ENCODE results near the gene THADA. TPM values are rescaled to one million over a fixed set of nuclear protein-coding genes. Genes with fewer than 3 reads are reported as not detected.
"Not testable (repeated sequence)": the region's sequence is repeated elsewhere in the genome, so short reads cannot be mapped to it uniquely, and the experiment has no call there.

The THADA gene
- total RNA-seq, 3 donors from 2014 or later (not counting 1 experiment from before 2014, with no cell fraction given): 34.1 to 35.7 (median 35.3) TPM

GRCh38 chr2:43605079-43605655 lies 9.3 kb upstream of the THADA start:
- Histone ChIP-seq H3K27ac (ENCODE audit: low read length) (no peak overlapping the region), H3K9me3 (ENCODE audit: control insufficient read depth, insufficient read depth, low read length) (no peaks in the 10 kb centered on the region), H3K4me3 (ENCODE audit: low read length) (no peak overlapping the region), H3K36me3 (ENCODE audit: control insufficient read depth, insufficient read depth, low read length) (no peaks in the 10 kb centered on the region), H3K4me1 (ENCODE audit: control insufficient read depth, insufficient read depth, low read length) (no peaks in the 10 kb centered on the region), H3K27me3 (ENCODE audit: control insufficient read depth, insufficient read depth, low read length) (no peaks in the 10 kb centered on the region)
- TF ChIP-seq CTCF (IDR thresholded peaks at IDR 0.05): peak; percentile 13
- Mint-ChIP-seq H3K27ac (no peak overlapping the region), H3K27me3 (ENCODE audit: low read depth in 2 of 2) (peaks cover 9 to 14% of the 10 kb centered on the region in 2 donors), H3K4me1 (no peaks in the 10 kb centered on the region), H3K36me3 (no peaks in the 10 kb centered on the region), H3K4me3 (no peak overlapping the region), H3K9me3 (no peaks in the 10 kb centered on the region)
- DNase-seq: peak in 1 of 2 donors; percentile 52
- intact Hi-C loops (cut with micrococcal nuclease): loop anchor here (5.0 kb wide), 1 partner anchor 778 kb away; no protein-coding TSS in a partner anchor
- peak in 1 of 3 donors; percentile 49 for ATAC-seq
- WGBS (ENCODE audit: insufficient coverage): no CpG with 5 or more reads among the region's 2 CpGs

GRCh38 chr2:43604674-43605073 lies 8.8 kb upstream of the THADA start:
- 40% methylated on average over 1 of the region's 4 CpGs for WGBS (ENCODE audit: insufficient coverage)
- intact Hi-C loops (cut with micrococcal nuclease): loop anchor here (5.0 kb wide), 1 partner anchor 777 kb away; no protein-coding TSS in a partner anchor
- Histone ChIP-seq H3K4me3 (ENCODE audit: low read length) (no peak overlapping the region), H3K27me3 (ENCODE audit: control insufficient read depth, insufficient read depth, low read length) (no peaks in the 10 kb centered on the region), H3K4me1 (ENCODE audit: control insufficient read depth, insufficient read depth, low read length) (no peaks in the 10 kb centered on the region), H3K27ac (ENCODE audit: low read length) (no peak overlapping the region), H3K36me3 (ENCODE audit: control insufficient read depth, insufficient read depth, low read length) (no peaks in the 10 kb centered on the region), H3K9me3 (ENCODE audit: control insufficient read depth, insufficient read depth, low read length) (no peaks in the 10 kb centered on the region)
- Mint-ChIP-seq H3K9me3 (no peaks in the 10 kb centered on the region), H3K4me1 (no peaks in the 10 kb centered on the region), H3K4me3 (no peak overlapping the region), H3K36me3 (no peaks in the 10 kb centered on the region), H3K27ac (no peak overlapping the region), H3K27me3 (ENCODE audit: low read depth in 2 of 2) (peaks cover 14 to 18% of the 10 kb centered on the region in 2 donors)
- DNase-seq (peak in 1 of 2 donors; percentile 19), ATAC-seq (no peak)
- no peak for TF ChIP-seq CTCF (IDR thresholded peaks at IDR 0.05)

- intact Hi-C loops (cut with micrococcal nuclease); H3K27ac ChIP-seq (ENCODE audit: low read length); H3K36me3 ChIP-seq (ENCODE audit: control insufficient read depth, insufficient read depth, low read length); H3K4me3 ChIP-seq (ENCODE audit: low read length); H3K4me3 Mint-ChIP-seq; H3K4me1 ChIP-seq (ENCODE audit: control insufficient read depth, insufficient read depth, low read length); H3K27me3 ChIP-seq (ENCODE audit: control insufficient read depth, insufficient read depth, low read length); H3K27ac Mint-ChIP-seq; H3K36me3 Mint-ChIP-seq; DNase-seq; ATAC-seq; H3K9me3 ChIP-seq (ENCODE audit: control insufficient read depth, insufficient read depth, low read length); H3K9me3 Mint-ChIP-seq: not testable (repeated sequence)
- H3K27me3 Mint-ChIP-seq (ENCODE audit: low read depth in 2 of 2): peaks cover 23 to 24% of the 10 kb centered on the region in 2 donors
- 78% methylated on average over 1 of the region's 1 CpG for WGBS (ENCODE audit: insufficient coverage)
- H3K4me1 Mint-ChIP-seq: peaks cover 7 to 11% of the 10 kb centered on the region in 2 donors
Observed at GRCh38 chr2:43600596-43600995, 4.8 kb upstream of the THADA start.

- peaks cover 15% of the 10 kb centered on the region for H3K4me1 ChIP-seq (ENCODE audit: control insufficient read depth, insufficient read depth, low read length)
- Mint-ChIP-seq H3K27ac (peak overlapping the region; percentile 94 to 97), H3K36me3 (no peaks in the 10 kb centered on the region), H3K9me3 (no peaks in the 10 kb centered on the region), H3K4me1 (peaks cover 23 to 24% of the 10 kb centered on the region in 2 donors), H3K4me3 (peak overlapping the region; percentile 88), H3K27me3 (ENCODE audit: low read depth in 2 of 2) (peaks cover 14 to 16% of the 10 kb centered on the region in 2 donors)
- 89% methylated on average over 2 of the region's 3 CpGs for WGBS (ENCODE audit: insufficient coverage)
- no peaks in the 10 kb centered on the region for H3K27me3 ChIP-seq (ENCODE audit: control insufficient read depth, insufficient read depth, low read length)
- no peaks in the 10 kb centered on the region for H3K9me3 ChIP-seq (ENCODE audit: control insufficient read depth, insufficient read depth, low read length)
- H3K27ac ChIP-seq (ENCODE audit: low read length): no peak overlapping the region
- TF ChIP-seq CTCF (IDR thresholded peaks at IDR 0.05): no peak
- DNase-seq (no peak), ATAC-seq (no peak)
- peaks cover 19% of the 10 kb centered on the region for H3K36me3 ChIP-seq (ENCODE audit: control insufficient read depth, insufficient read depth, low read length)
- H3K4me3 ChIP-seq (ENCODE audit: low read length): no peak overlapping the region
- intact Hi-C loops (cut with micrococcal nuclease): loop anchor here (5.0 kb wide), 1 partner anchor 1233 kb away; the partner anchor contains the start of gene COX7A2L
Observed at GRCh38 chr2:43594875-43595274, 963 bp downstream of the THADA start.

All from natural killer cell (primary cell).